ENCODE measurements around the gene NDRG3. TPM values are rescaled to one million over a fixed set of nuclear protein-coding genes. Genes with fewer than 3 reads are reported as not detected.

Gene NDRG3
- total RNA-seq, 1 donor from 2014 or later = 33.1 TPM

DNA sequence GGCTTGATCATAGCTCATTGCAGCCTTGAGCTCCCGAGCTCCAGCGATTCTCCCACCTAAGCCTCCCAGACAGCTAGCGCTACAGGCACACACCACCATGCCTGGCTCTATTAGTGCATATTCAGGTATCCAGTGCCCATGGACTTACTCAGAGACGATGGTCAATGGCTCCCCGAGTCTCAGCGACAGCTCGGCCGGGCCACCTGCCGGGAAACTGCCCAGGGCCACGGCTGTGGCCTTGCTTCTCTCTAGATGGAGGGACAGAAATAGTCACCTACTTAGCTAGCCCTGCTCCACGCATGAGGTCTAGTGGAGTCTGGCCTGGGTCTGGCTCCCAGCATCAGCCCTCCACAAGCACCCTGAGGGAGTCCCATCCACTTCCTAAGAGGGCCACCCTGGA is 111.5 kb downstream of the NDRG3 start:
- Histone ChIP-seq H3K36me3 (ENCODE audit: insufficient read depth, low read length) (no peaks in the 10 kb centered on the region), H4K20me1 (ENCODE audit: insufficient read depth, low read length) (no peaks in the 10 kb centered on the region), H3K79me2 (ENCODE audit: insufficient read depth, low read length) (no peaks in the 10 kb centered on the region), H3K4me2 (ENCODE audit: low read length) (no peak overlapping the region), H3K9ac (ENCODE audit: low read length) (no peak overlapping the region), H3K9me3 (ENCODE audit: insufficient read depth, low read depth, low read length) (no peaks in the 10 kb centered on the region), H2AFZ (ENCODE audit: low read depth, low read length) (no peak overlapping the region), H3K4me1 (ENCODE audit: insufficient read depth, low read length) (no peaks in the 10 kb centered on the region), H3K27me3 (ENCODE audit: insufficient read depth, low read length) (no peaks in the 10 kb centered on the region), H3K27ac (ENCODE audit: low read depth, low read length) (no peak overlapping the region), H3K4me3 (ENCODE audit: insufficient read depth, low read depth, low read length) (no peak overlapping the region)
- peaks cover 16% of the 10 kb centered on the region for H3K4me1 Mint-ChIP-seq (ENCODE audit: low read depth, unreplicated experiment)
- no peak for TF ChIP-seq EZH2 (IDR thresholded peaks at IDR 0.05; ENCODE audit: insufficient read depth, low read length)
- TF ChIP-seq, protein P1, sequence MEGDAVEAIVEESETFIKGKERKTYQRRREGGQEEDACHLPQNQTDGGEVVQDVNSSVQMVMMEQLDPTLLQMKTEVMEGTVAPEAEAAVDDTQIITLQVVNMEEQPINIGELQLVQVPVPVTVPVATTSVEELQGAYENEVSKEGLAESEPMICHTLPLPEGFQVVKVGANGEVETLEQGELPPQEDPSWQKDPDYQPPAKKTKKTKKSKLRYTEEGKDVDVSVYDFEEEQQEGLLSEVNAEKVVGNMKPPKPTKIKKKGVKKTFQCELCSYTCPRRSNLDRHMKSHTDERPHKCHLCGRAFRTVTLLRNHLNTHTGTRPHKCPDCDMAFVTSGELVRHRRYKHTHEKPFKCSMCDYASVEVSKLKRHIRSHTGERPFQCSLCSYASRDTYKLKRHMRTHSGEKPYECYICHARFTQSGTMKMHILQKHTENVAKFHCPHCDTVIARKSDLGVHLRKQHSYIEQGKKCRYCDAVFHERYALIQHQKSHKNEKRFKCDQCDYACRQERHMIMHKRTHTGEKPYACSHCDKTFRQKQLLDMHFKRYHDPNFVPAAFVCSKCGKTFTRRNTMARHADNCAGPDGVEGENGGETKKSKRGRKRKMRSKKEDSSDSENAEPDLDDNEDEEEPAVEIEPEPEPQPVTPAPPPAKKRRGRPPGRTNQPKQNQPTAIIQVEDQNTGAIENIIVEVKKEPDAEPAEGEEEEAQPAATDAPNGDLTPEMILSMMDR (IDR thresholded peaks at IDR 0.05; ENCODE audit: insufficient read depth, low read depth, low read length) = no peak
- no peak for FAIRE-seq
- DNase-seq (ENCODE audit: low read depth) = no peak
- H3K4me3 Mint-ChIP-seq (ENCODE audit: unreplicated experiment) = peak overlapping the region; percentile 50
- H3K27ac Mint-ChIP-seq (ENCODE audit: unreplicated experiment) = no peak overlapping the region
- H3K36me3 Mint-ChIP-seq (ENCODE audit: low read depth, unreplicated experiment) = peaks cover 6% of the 10 kb centered on the region
- H3K9me3 Mint-ChIP-seq (ENCODE audit: unreplicated experiment) = no peaks in the 10 kb centered on the region
- peaks cover 12% of the 10 kb centered on the region for H3K27me3 Mint-ChIP-seq (ENCODE audit: low read depth, unreplicated experiment)

DNA sequence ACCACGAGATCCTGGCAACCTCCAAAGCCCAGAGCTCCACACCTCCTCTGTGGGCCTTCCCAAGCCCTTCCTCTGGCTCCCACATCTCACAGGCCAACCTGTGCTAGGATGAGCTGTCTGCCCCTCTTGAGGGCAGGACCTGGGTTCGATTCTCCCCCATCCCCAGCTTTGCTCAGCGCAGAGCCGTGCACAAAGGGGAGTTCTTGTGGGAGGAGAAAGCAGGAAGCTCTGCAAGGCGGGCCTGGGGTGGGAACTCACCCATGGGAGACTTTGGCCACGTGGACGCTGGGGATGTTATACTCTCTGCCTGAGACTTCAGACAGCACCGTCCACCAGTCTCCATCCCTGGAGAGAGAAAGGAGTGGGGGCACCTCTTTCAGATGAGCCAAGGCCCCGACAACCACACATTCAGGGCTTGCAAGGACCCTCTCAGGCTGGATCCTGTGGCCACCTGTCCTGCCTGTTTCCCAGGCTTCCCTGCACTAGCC is 112.6 kb downstream of the NDRG3 start:
- peaks cover 12% of the 10 kb centered on the region for H3K27me3 Mint-ChIP-seq (ENCODE audit: low read depth, unreplicated experiment)
- Histone ChIP-seq H2AFZ (ENCODE audit: low read depth, low read length) (no peak overlapping the region), H3K27me3 (ENCODE audit: insufficient read depth, low read length) (no peaks in the 10 kb centered on the region), H3K36me3 (ENCODE audit: insufficient read depth, low read length) (no peaks in the 10 kb centered on the region), H4K20me1 (ENCODE audit: insufficient read depth, low read length) (no peaks in the 10 kb centered on the region), H3K79me2 (ENCODE audit: insufficient read depth, low read length) (no peaks in the 10 kb centered on the region), H3K27ac (ENCODE audit: low read depth, low read length) (no peak overlapping the region), H3K9me3 (ENCODE audit: insufficient read depth, low read depth, low read length) (no peaks in the 10 kb centered on the region), H3K4me1 (ENCODE audit: insufficient read depth, low read length) (no peaks in the 10 kb centered on the region), H3K9ac (ENCODE audit: low read length) (no peak overlapping the region), H3K4me2 (ENCODE audit: low read length) (no peak overlapping the region), H3K4me3 (ENCODE audit: insufficient read depth, low read depth, low read length) (no peak overlapping the region)
- DNase-seq (ENCODE audit: low read depth) = no peak
- H3K4me1 Mint-ChIP-seq (ENCODE audit: low read depth, unreplicated experiment) = peaks cover 16% of the 10 kb centered on the region
- TF ChIP-seq EZH2 (IDR thresholded peaks at IDR 0.05; ENCODE audit: insufficient read depth, low read length) = no peak
- TF ChIP-seq, protein P1 (IDR thresholded peaks at IDR 0.05; ENCODE audit: insufficient read depth, low read depth, low read length) = no peak
- no peak overlapping the region for H3K27ac Mint-ChIP-seq (ENCODE audit: unreplicated experiment)
- no peak overlapping the region for H3K4me3 Mint-ChIP-seq (ENCODE audit: unreplicated experiment)
- peaks cover 6% of the 10 kb centered on the region for H3K36me3 Mint-ChIP-seq (ENCODE audit: low read depth, unreplicated experiment)
- no peak for FAIRE-seq
- H3K9me3 Mint-ChIP-seq (ENCODE audit: unreplicated experiment) = no peaks in the 10 kb centered on the region

DNA sequence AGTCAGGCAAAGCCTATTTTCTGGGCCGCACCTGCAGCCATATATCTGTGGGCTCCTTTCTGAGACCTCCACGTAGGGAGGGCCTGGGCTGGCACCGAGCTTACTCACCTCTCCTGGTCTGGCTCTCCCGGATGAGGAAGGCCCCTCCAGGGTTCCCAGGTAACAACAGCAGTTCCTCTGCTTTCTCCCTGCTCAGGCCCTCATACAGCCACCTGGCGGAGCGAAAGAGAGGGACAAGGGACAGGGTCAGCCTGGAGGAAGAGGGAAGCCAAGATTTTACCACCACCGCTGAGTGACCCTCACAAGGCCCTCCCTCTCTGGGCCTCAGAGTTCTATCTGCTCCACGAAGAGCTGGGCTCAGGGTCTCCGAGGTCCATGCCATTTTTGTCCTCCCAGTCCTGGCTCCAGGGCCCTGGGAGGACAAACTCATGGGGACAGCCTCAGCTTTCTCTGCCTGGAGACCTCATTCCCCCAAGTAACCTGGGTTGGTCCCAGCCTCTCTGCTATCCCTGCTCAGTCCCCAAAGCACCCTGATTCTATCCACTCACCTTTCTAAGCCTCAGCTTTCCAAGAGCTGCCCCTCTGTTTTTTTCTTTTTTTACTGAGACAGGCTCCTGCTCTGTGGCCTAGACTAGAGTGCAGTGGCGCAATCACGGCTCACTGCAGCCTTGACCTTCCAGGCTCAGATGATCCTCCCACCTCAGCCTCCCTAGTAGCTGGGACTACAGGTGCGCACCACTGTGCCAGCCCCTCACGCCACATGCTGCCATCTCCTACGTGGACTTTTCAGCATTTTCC is 113.2 kb downstream of the NDRG3 start:
- Mint-ChIP-seq H3K27ac (ENCODE audit: unreplicated experiment) (no peak overlapping the region), H3K9me3 (ENCODE audit: unreplicated experiment) (no peaks in the 10 kb centered on the region)

More for the DNA sequence above, 113.2 kb downstream of the NDRG3 start:
- Histone ChIP-seq H3K4me3 (ENCODE audit: insufficient read depth, low read depth, low read length) (no peak overlapping the region), H3K79me2 (ENCODE audit: insufficient read depth, low read length) (no peaks in the 10 kb centered on the region), H2AFZ (ENCODE audit: low read depth, low read length) (no peak overlapping the region), H3K9ac (ENCODE audit: low read length) (no peak overlapping the region), H3K4me1 (ENCODE audit: insufficient read depth, low read length) (no peaks in the 10 kb centered on the region), H3K36me3 (ENCODE audit: insufficient read depth, low read length) (no peaks in the 10 kb centered on the region), H3K27ac (ENCODE audit: low read depth, low read length) (no peak overlapping the region), H3K4me2 (ENCODE audit: low read length) (no peak overlapping the region), H3K27me3 (ENCODE audit: insufficient read depth, low read length) (no peaks in the 10 kb centered on the region), H4K20me1 (ENCODE audit: insufficient read depth, low read length) (no peaks in the 10 kb centered on the region), H3K9me3 (ENCODE audit: insufficient read depth, low read depth, low read length) (no peaks in the 10 kb centered on the region)
- Mint-ChIP-seq H3K36me3 (ENCODE audit: low read depth, unreplicated experiment) (peaks cover 6% of the 10 kb centered on the region), H3K4me1 (ENCODE audit: low read depth, unreplicated experiment) (peaks cover 16% of the 10 kb centered on the region), H3K27me3 (ENCODE audit: low read depth, unreplicated experiment) (peaks cover 12% of the 10 kb centered on the region), H3K4me3 (ENCODE audit: unreplicated experiment) (no peak overlapping the region)
- FAIRE-seq (no peak), DNase-seq (ENCODE audit: low read depth) (no peak)
- no peak for TF ChIP-seq EZH2 (IDR thresholded peaks at IDR 0.05; ENCODE audit: insufficient read depth, low read length)
- TF ChIP-seq, protein P1 (IDR thresholded peaks at IDR 0.05; ENCODE audit: insufficient read depth, low read depth, low read length) = no peak

All from astrocyte (in vitro differentiated cells and primary cell).